Mesendoderm (in vitro differentiated cells): ENCODE measurements around the gene GAB2.

Experiments
- DNase-seq: peaks from one replicate; pipeline ENCODE4 v3.0.0; 2013
- H2AK5ac ChIP-seq: 2 replicates; pipeline ENCODE4 v1.6.1; 2013; ENCODE audit warnings: low read length, inconsistent platforms
- H2BK120ac ChIP-seq: 2 replicates; pipeline ENCODE4 v1.6.1; 2013; ENCODE audit warnings: low read depth, mild to moderate bottlenecking, low read length, moderate library complexity, mixed read lengths
- H2BK15ac ChIP-seq: replicated peaks from 2 replicates; pipeline ENCODE4 v1.6.1; 2013; ENCODE audit warnings: low read depth, mild to moderate bottlenecking, moderate library complexity
- H2BK5ac ChIP-seq: 2 replicates; pipeline ENCODE4 v1.6.1; 2013; ENCODE audit warnings: low read length, inconsistent platforms
- H3K18ac ChIP-seq: 2 replicates; pipeline ENCODE4 v1.6.1; 2013; ENCODE audit warnings: mild to moderate bottlenecking, low read length, mixed read lengths
- H3K23ac ChIP-seq: one replicate; pipeline ENCODE4 v1.6.1; 2013; ENCODE audit warnings: low read length
- H3K27ac ChIP-seq: 2 replicates; pipeline ENCODE4 v1.5.1; 2013; ENCODE audit warnings: low read depth, mild to moderate bottlenecking, inconsistent platforms, low read length, moderate library complexity
- H3K27me3 ChIP-seq: 2 replicates; pipeline ENCODE4 v1.6.1; 2013; ENCODE audit warnings: low read length, control low read depth, mild to moderate bottlenecking, inconsistent platforms; ENCODE audit not compliant: insufficient read depth, poor library complexity
- H3K36me3 ChIP-seq: 2 replicates; pipeline ENCODE4 v1.6.1; 2013; ENCODE audit warnings: low read length, inconsistent platforms; ENCODE audit not compliant: control insufficient read depth, insufficient read depth
- H3K4ac ChIP-seq: one replicate; pipeline ENCODE4 v1.6.1; 2013; ENCODE audit warnings: low read depth, mild to moderate bottlenecking, low read length, moderate library complexity
- H3K4me1 ChIP-seq: 2 replicates; pipeline ENCODE4 v1.6.1; 2013; ENCODE audit warnings: low read depth, low read length, inconsistent platforms; ENCODE audit not compliant: control insufficient read depth
- H3K4me2 ChIP-seq: 2 replicates; pipeline ENCODE4 v1.6.1; 2013; ENCODE audit warnings: low read length
- H3K4me3 ChIP-seq: 2 replicates; pipeline ENCODE4 v1.5.1; 2013; ENCODE audit warnings: mild to moderate bottlenecking, low read length
- H3K56ac ChIP-seq: one replicate; pipeline ENCODE4 v1.6.1; 2013; ENCODE audit warnings: low read length
- H3K79me1 ChIP-seq: 2 replicates; pipeline ENCODE4 v1.6.1; 2013; ENCODE audit warnings: low read length, inconsistent platforms
- H3K79me2 ChIP-seq: 2 replicates; pipeline ENCODE4 v1.6.1; 2013; ENCODE audit warnings: mild to moderate bottlenecking, low read length; ENCODE audit not compliant: control insufficient read depth, insufficient read depth
- H3K9ac ChIP-seq: 2 replicates; pipeline ENCODE4 v1.6.1; 2013; ENCODE audit warnings: low read length, inconsistent platforms
- H4K5ac ChIP-seq: one replicate; pipeline ENCODE4 v1.6.1; 2013; ENCODE audit warnings: low read length
- H4K8ac ChIP-seq: one replicate; pipeline ENCODE4 v1.6.1; 2013; ENCODE audit warnings: low read depth, mild to moderate bottlenecking, control low read depth, low read length, moderate library complexity
- WGBS: extraction: QIAGEN DNeasy Blood & Tissue Kit; methylation state at CpG from one replicate; pipeline ENCODE4 v1.1.7; 2013; ENCODE audit warnings: low lambda C conversion rate, missing lambda C conversion rate; ENCODE audit not compliant: insufficient coverage; ENCODE audit errors: extremely low coverage; 5-methylcytosine and 5-hydroxymethylcytosine counted together

GAB2 gene

GRCh38 chr11:78221396-78222315 is 196.0 kb downstream of the GAB2 start:
- H2BK120ac ChIP-seq: no peak overlapping the region
- WGBS: no CpG with 5 or more reads among the region's 13 CpGs
- H3K4me1 ChIP-seq: no peaks in the 10 kb centered on the region
- H3K27me3 ChIP-seq: no peaks in the 10 kb centered on the region
- no peak overlapping the region for H3K23ac ChIP-seq
- H2BK15ac ChIP-seq: no peak overlapping the region
- no peak overlapping the region for H3K4me3 ChIP-seq
- no peak overlapping the region for H3K56ac ChIP-seq
- no peaks in the 10 kb centered on the region for H3K79me1 ChIP-seq
- H4K8ac ChIP-seq: no peak overlapping the region
- no peak overlapping the region for H3K18ac ChIP-seq
- no peak overlapping the region for H2AK5ac ChIP-seq
- no peak for DNase-seq
- H3K9ac ChIP-seq: no peak overlapping the region
- H3K4ac ChIP-seq: no peak overlapping the region
- H3K4me2 ChIP-seq: no peak overlapping the region
- H3K36me3 ChIP-seq: no peaks in the 10 kb centered on the region
- H3K27ac ChIP-seq: no peak overlapping the region
- H2BK5ac ChIP-seq: no peak overlapping the region
- no peak overlapping the region for H4K5ac ChIP-seq
- H3K79me2 ChIP-seq: no peaks in the 10 kb centered on the region

DNA sequence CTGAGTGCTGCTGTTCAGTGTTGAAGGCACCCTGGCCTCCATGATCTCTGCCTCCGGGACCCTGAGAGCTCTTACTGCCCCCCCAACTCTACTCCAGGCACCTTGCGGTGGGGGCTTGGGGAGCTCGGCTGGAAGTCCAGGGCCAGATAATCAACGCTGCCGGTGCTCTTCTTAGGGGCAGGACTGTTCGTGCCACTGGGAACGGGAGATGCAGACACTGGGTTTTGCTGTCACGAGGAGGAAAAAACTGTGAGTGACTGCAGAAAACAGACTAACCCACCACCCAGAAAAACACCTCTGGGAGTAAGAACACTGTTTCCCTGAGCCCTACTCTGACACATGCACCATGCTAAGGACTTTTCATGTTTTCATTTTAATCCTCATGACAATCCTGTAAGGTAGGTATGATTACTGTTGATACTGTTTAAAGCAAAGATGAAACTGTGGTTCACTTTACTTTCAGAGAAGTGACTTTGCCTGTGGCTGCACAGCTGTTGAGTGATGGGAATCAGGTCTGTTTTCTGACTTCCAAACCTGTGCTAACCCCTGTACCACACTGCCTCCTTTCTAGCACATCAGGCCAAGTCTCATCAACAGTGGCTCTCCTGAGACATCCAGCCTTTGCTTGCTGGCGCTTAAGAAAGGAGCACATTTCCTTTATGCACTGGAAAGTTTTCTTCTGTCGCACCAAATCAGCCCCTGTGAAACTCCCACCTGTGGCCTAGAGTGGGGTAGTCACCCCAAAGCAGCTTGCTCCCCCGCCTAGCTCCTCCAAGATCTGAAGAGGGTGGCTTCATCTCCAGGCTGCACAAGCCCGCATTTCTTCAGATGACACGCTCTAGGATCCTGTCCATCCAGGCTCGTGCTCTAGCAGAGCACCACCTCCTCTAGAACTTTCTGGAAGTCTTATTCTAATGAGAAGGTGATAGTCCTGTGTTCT is 197.1 kb downstream of the GAB2 start:
- no peak overlapping the region for H4K8ac ChIP-seq
- H3K4ac ChIP-seq: no peak overlapping the region
- no peak overlapping the region for H3K9ac ChIP-seq
- no peak overlapping the region for H2AK5ac ChIP-seq
- H3K27ac ChIP-seq: no peak overlapping the region
- H3K79me2 ChIP-seq: no peaks in the 10 kb centered on the region
- no peak overlapping the region for H3K23ac ChIP-seq
- H4K5ac ChIP-seq: no peak overlapping the region
- no CpG with 5 or more reads among the region's 14 CpGs for WGBS
- DNase-seq: no peak
- no peak overlapping the region for H3K56ac ChIP-seq
- no peak overlapping the region for H3K4me2 ChIP-seq
- no peaks in the 10 kb centered on the region for H3K4me1 ChIP-seq
- no peak overlapping the region for H2BK120ac ChIP-seq
- no peaks in the 10 kb centered on the region for H3K36me3 ChIP-seq
- no peak overlapping the region for H2BK5ac ChIP-seq
- H3K4me3 ChIP-seq: no peak overlapping the region
- no peaks in the 10 kb centered on the region for H3K27me3 ChIP-seq
- no peaks in the 10 kb centered on the region for H3K79me1 ChIP-seq
- no peak overlapping the region for H2BK15ac ChIP-seq
- H3K18ac ChIP-seq: no peak overlapping the region

DNA sequence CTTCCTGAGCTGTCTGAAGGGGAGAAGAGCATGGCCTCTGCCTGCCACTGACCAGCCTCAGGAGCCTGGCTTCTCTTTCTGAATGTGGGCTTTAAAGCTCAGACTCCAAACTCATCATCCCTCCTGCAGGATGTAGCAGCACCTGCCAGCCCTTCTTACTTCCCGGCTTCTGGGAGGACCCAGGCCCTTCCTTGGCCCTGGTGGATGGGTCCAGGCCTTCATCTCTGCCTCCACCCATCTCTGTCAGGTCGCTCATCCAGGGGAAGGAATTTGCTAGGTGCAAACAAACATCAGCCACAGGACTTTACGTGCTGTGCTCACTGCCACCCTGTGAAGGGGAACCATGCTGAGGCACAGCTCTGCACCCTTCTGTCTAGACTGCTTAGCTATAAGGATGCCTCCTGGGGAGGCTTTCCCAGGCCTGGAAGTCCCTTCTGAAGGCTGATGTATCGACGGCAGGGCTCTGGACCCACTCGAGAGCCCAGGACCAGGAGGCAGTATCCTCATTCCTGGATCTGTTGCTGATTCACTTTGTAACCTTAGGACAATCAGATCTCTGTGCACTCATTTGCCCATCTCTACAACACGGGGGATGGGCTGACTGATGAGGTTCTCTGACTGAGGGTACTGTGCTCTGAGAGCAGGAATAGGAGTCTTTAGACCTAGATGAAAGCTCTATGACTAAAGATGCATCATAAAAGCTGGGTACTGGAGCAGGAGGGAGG is 198.0 kb downstream of the GAB2 start:
- no peak overlapping the region for H4K8ac ChIP-seq
- H3K27me3 ChIP-seq: no peaks in the 10 kb centered on the region
- no peak overlapping the region for H3K4ac ChIP-seq
- no peak overlapping the region for H2BK5ac ChIP-seq
- H2BK15ac ChIP-seq: no peak overlapping the region
- H3K56ac ChIP-seq: no peak overlapping the region
- no peaks in the 10 kb centered on the region for H3K79me1 ChIP-seq
- no peak overlapping the region for H4K5ac ChIP-seq
- H3K27ac ChIP-seq: no peak overlapping the region
- H3K79me2 ChIP-seq: no peaks in the 10 kb centered on the region
- no peak overlapping the region for H3K4me3 ChIP-seq
- no peak overlapping the region for H3K4me2 ChIP-seq
- H3K23ac ChIP-seq: no peak overlapping the region
- no peak overlapping the region for H2BK120ac ChIP-seq
- H3K18ac ChIP-seq: no peak overlapping the region
- no peaks in the 10 kb centered on the region for H3K36me3 ChIP-seq
- DNase-seq: no peak
- no CpG with 5 or more reads among the region's 7 CpGs for WGBS
- no peak overlapping the region for H3K9ac ChIP-seq
- no peaks in the 10 kb centered on the region for H3K4me1 ChIP-seq
- no peak overlapping the region for H2AK5ac ChIP-seq

DNA sequence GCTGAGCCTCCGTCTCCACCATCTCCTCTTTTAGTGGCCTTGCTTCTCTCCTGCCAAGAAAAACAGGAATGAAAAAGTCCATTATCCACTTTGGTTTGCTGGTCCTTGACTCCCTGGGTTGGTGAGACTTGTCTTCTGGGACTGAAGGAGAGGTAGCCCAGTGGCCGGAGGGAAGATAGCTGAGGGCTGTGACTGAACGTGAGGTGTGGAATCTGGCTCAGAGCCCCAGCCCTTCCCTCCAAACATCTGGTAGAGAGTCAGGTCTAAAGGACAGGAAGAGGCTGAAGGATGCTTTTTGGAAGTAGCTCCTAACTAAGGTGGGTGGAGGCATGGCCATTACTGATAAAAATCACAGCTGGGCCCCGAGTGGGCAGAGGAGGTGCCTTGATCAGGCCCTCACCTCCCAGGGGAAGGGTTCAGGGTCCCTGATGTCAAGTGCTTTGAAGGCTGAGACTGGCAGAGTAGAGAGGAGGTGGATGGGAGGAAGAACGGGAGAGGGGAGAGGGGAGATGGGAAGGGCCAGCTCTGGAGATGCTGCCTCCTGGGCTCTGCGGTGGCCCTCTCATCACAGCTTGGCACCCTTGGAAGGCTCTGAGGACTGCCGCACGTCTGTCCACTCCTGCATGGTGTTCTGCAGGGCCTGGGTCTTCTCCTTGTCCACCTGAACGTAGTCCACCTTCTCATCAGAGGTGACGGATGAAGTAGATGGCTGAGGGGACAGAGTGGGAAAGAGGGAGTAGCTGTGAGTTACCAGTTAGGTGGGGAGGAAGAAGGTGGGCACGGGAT is 198.7 kb downstream of the GAB2 start:
- Histone ChIP-seq H2BK15ac (no peak overlapping the region), H3K36me3 (no peaks in the 10 kb centered on the region), H3K79me2 (no peaks in the 10 kb centered on the region), H3K79me1 (no peaks in the 10 kb centered on the region), H4K8ac (no peak overlapping the region), H3K4ac (no peak overlapping the region), H2BK5ac (no peak overlapping the region), H3K27ac (no peak overlapping the region), H3K27me3 (no peaks in the 10 kb centered on the region), H3K4me2 (no peak overlapping the region), H2BK120ac (no peak overlapping the region), H2AK5ac (no peak overlapping the region), H3K18ac (no peak overlapping the region), H3K56ac (no peak overlapping the region), H4K5ac (no peak overlapping the region), H3K4me3 (no peak overlapping the region), H3K4me1 (no peaks in the 10 kb centered on the region), H3K23ac (no peak overlapping the region), H3K9ac (no peak overlapping the region)
- DNase-seq: no peak
- no CpG with 5 or more reads among the region's 11 CpGs for WGBS
